Erythroblast (primary cell): ENCODE measurements around the gene WHAMM.
A peak's percentile ranks its signal among the peaks of the same experiment; 100 is the strongest.
"Not testable (repeated sequence)": the region's sequence is repeated elsewhere in the genome, so short reads cannot be mapped to it uniquely, and the experiment has no call there.

Source experiments
- DNase-seq, 2 experiments: peaks; one replicate each; lab custom pipeline; 2025; lab: John Stamatoyannopoulos, UW
- GATA1 ChIP-seq: IDR thresholded peaks from 2 replicates; pipeline ENCODE4 v1.6.1; 2011; ENCODE audit warnings: low read depth, mild to moderate bottlenecking, control low read depth, low read length, moderate library complexity
- POLR2A ChIP-seq: IDR thresholded peaks from 2 replicates; pipeline ENCODE4 v1.6.1; 2011; ENCODE audit warnings: mild to moderate bottlenecking, low read length

The WHAMM gene

GRCh38 chr15:82810061-82810889 is 847 bp downstream of the WHAMM start:
- TF ChIP-seq GATA1 (no peak), POLR2A (no peak)
- DNase-seq, result peak; percentile 82 to 89

GRCh38 chr15:82810890-82811426 is 1.5 kb downstream of the WHAMM start:
- TF ChIP-seq POLR2A, result no peak
- TF ChIP-seq GATA1, result no peak
- DNase-seq, result peak; percentile 56 to 69

GRCh38 chr15:82812994-82813393 is 3.6 kb downstream of the WHAMM start:
- DNase-seq, result peak; percentile 6 to 10

GRCh38 chr15:82820128-82820527 is 10.7 kb downstream of the WHAMM start:
- TF ChIP-seq GATA1 (no peak), POLR2A (no peak)

More at GRCh38 chr15:82812994-82813393, 3.6 kb downstream of the WHAMM start:
- TF ChIP-seq POLR2A, result no peak
- TF ChIP-seq GATA1, result no peak

GRCh38 chr15:82821396-82821795 is 12.0 kb downstream of the WHAMM start:
- not testable (repeated sequence) for DNase-seq

More at GRCh38 chr15:82820128-82820527, 10.7 kb downstream of the WHAMM start:
- DNase-seq, result no peak

GRCh38 chr15:82821851-82822250 is 12.4 kb downstream of the WHAMM start:
- DNase-seq, result not testable (repeated sequence)

- DNase-seq, result no peak
- no peak for TF ChIP-seq POLR2A
- no peak for TF ChIP-seq GATA1
These were observed 13.6 kb downstream of the WHAMM start for GRCh38 chr15:82823049-82823448.

- TF ChIP-seq GATA1, result no peak
- TF ChIP-seq POLR2A, result no peak
- DNase-seq, result no peak
These were observed 18.6 kb downstream of the WHAMM start for GRCh38 chr15:82828075-82828474.

- no peak for DNase-seq
- no peak for TF ChIP-seq GATA1
- TF ChIP-seq POLR2A, result no peak
These were observed 19.8 kb downstream of the WHAMM start for GRCh38 chr15:82829234-82829633.

GRCh38 chr15:82830427-82831173 is 21.2 kb downstream of the WHAMM start:
- TF ChIP-seq GATA1 (no peak), POLR2A (no peak)
- DNase-seq, result no peak

GRCh38 chr15:82831894-82832600 is 22.6 kb downstream of the WHAMM start:
- TF ChIP-seq POLR2A, result no peak
- TF ChIP-seq GATA1, result no peak
- DNase-seq, result no peak

- peak in 1 of 2 experiments; percentile 11 for DNase-seq
- TF ChIP-seq POLR2A (no peak), GATA1 (no peak)
These were observed 23.4 kb downstream of the WHAMM start for GRCh38 chr15:82832601-82833361.

GRCh38 chr15:82833362-82833682 is 23.9 kb downstream of the WHAMM start:
- no peak for DNase-seq
- TF ChIP-seq POLR2A (no peak), GATA1 (no peak)
